Stimulated activated naive CD8-positive, alpha-beta T cell treated with anti-CD3 and anti-CD28 coated beads, Interleukin-15, Interleukin-2, amounts not matched to agents 100 U/mL and 50 U/mL, for 24 hours (primary cell): ENCODE results near the gene TPTE2.
"Not testable (repeated sequence)": the region's sequence is repeated elsewhere in the genome, so short reads cannot be mapped to it uniquely, and the experiment has no call there.

ENCODE experiments used
- ATAC-seq: fragments of 150-1000 bp; cut with Tn5 transposase; one replicate; pipeline ENCODE4 v1.10.0; 2021
- DNase-seq: peaks from one replicate; pipeline ENCODE4 v3.0.0; 2021

Gene TPTE2

GRCh38 chr13:19567820-19568534 is 6.6 kb upstream of the TPTE2 start:
- DNase-seq: no peak
- ATAC-seq: no peak

- DNase-seq (no peak), ATAC-seq (no peak)
These were observed 253 bp upstream of the TPTE2 start for GRCh38 chr13:19561585-19561984.

GRCh38 chr13:19560672-19561071 is 660 bp downstream of the TPTE2 start:
- ATAC-seq, DNase-seq: not testable (repeated sequence)

- not testable (repeated sequence) for DNase-seq, ATAC-seq
These were observed 1.6 kb downstream of the TPTE2 start for GRCh38 chr13:19559739-19560138.

GRCh38 chr13:19557287-19557686 is 4.0 kb downstream of the TPTE2 start:
- ATAC-seq, DNase-seq: not testable (repeated sequence)

GRCh38 chr13:19549245-19549644 is 12.1 kb downstream of the TPTE2 start:
- not testable (repeated sequence) for DNase-seq

GRCh38 chr13:19525634-19526033 is 35.7 kb downstream of the TPTE2 start:
- DNase-seq, ATAC-seq: not testable (repeated sequence)

More at GRCh38 chr13:19549245-19549644, 12.1 kb downstream of the TPTE2 start:
- not testable (repeated sequence) for ATAC-seq

- ATAC-seq (no peak), DNase-seq (no peak)
These were observed 42.3 kb downstream of the TPTE2 start for GRCh38 chr13:19519049-19519448.

GRCh38 chr13:19507623-19508022 is 53.7 kb downstream of the TPTE2 start:
- ATAC-seq, DNase-seq: not testable (repeated sequence)

GRCh38 chr13:19460126-19460525 is 101.2 kb downstream of the TPTE2 start:
- not testable (repeated sequence) for DNase-seq, ATAC-seq

GRCh38 chr13:19439056-19439686 is 122.2 kb downstream of the TPTE2 start:
- peak; percentile 4 for DNase-seq

GRCh38 chr13:19437780-19438179 is 123.6 kb downstream of the TPTE2 start:
- not testable (repeated sequence) for ATAC-seq, DNase-seq

More at GRCh38 chr13:19439056-19439686, 122.2 kb downstream of the TPTE2 start:
- ATAC-seq: not testable (repeated sequence)

GRCh38 chr13:19422236-19422635 is 139.1 kb downstream of the TPTE2 start:
- not testable (repeated sequence) for ATAC-seq, DNase-seq

- DNase-seq, ATAC-seq: not testable (repeated sequence)
These were observed 148.8 kb downstream of the TPTE2 start for GRCh38 chr13:19412494-19412893.

GRCh38 chr13:19382746-19383511 is 178.4 kb downstream of the TPTE2 start:
- DNase-seq: not testable (repeated sequence)

GRCh38 chr13:19382111-19382510 is 179.2 kb downstream of the TPTE2 start:
- ATAC-seq: no peak

More at GRCh38 chr13:19382746-19383511, 178.4 kb downstream of the TPTE2 start:
- ATAC-seq: not testable (repeated sequence)

More at GRCh38 chr13:19382111-19382510, 179.2 kb downstream of the TPTE2 start:
- no peak for DNase-seq
